Neural cell (in vitro differentiated cells): ENCODE results near the gene ADGRD1.

ENCODE experiments used
- EZH2 ChIP-seq: fragments of 200-600, 300-800 bp; shearing (Covaris generic), sonication (generic); IDR thresholded peaks from 2 replicates; pipeline ENCODE4 v1.6.1; 2014; ENCODE audit warnings: antibody characterized with exemption, low read length, borderline replicate concordance, mild to moderate bottlenecking; ENCODE audit not compliant: insufficient read depth, poor library complexity, severe bottlenecking
- RAD21 ChIP-seq: fragments of 450-650 bp; conservative IDR thresholded peaks from 2 replicates; pipeline ENCODE4 v1.6.1; 2014; ENCODE audit warnings: antibody characterized with exemption, mild to moderate bottlenecking, moderate library complexity
- SMC3 ChIP-seq: fragments of 450-650 bp; conservative IDR thresholded peaks from 2 replicates; pipeline ENCODE4 v1.6.1; 2014; ENCODE audit warnings: antibody characterized with exemption, mild to moderate bottlenecking, moderate library complexity; ENCODE audit not compliant: poor library complexity
- TF ChIP-seq, protein P1 (sequence below): fragments of 450-650 bp; IDR thresholded peaks from 2 replicates; pipeline ENCODE4 v1.5.1; 2014; ENCODE audit warnings: antibody characterized with exemption, mild to moderate bottlenecking, moderate library complexity; ENCODE audit not compliant: poor library complexity, severe bottlenecking
- TF ChIP-seq, protein P2 (sequence below): IDR thresholded peaks from 2 replicates; pipeline ENCODE4 v1.6.1; 2012; ENCODE audit warnings: borderline replicate concordance

DNA sequence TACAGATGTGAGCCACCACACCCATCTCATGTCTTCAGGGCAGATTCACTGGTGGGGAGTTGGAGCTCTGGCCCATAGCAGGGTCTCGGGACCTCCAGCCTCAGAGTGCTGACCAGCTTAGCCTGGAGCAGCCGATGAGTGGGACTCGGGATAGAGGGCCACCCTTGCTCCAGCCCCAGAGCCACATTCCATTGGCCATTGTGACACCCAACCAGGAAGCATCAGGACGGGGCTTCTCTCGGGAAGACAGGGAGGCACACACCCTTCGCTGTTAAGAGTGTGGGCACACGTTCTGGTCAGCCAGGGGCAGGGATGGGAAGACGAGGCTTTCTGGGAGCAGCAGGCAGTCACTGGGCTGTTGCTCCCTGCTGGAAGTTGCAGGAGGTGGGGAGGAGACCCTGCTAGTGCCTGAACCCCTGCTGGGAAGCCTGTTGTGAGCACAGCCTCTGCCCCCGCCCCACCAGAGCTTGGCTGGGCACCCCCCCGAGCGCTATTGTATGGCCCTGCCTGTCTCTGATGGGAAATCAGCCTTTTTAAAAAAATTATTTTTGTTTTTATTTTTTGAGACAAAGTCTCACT, 1.6 kb downstream of the ADGRD1 start:
- TF ChIP-seq, protein P1, sequence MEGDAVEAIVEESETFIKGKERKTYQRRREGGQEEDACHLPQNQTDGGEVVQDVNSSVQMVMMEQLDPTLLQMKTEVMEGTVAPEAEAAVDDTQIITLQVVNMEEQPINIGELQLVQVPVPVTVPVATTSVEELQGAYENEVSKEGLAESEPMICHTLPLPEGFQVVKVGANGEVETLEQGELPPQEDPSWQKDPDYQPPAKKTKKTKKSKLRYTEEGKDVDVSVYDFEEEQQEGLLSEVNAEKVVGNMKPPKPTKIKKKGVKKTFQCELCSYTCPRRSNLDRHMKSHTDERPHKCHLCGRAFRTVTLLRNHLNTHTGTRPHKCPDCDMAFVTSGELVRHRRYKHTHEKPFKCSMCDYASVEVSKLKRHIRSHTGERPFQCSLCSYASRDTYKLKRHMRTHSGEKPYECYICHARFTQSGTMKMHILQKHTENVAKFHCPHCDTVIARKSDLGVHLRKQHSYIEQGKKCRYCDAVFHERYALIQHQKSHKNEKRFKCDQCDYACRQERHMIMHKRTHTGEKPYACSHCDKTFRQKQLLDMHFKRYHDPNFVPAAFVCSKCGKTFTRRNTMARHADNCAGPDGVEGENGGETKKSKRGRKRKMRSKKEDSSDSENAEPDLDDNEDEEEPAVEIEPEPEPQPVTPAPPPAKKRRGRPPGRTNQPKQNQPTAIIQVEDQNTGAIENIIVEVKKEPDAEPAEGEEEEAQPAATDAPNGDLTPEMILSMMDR = no peak
- TF ChIP-seq SMC3 (no peak), EZH2 (no peak), RAD21 (no peak)
- TF ChIP-seq, protein P2, sequence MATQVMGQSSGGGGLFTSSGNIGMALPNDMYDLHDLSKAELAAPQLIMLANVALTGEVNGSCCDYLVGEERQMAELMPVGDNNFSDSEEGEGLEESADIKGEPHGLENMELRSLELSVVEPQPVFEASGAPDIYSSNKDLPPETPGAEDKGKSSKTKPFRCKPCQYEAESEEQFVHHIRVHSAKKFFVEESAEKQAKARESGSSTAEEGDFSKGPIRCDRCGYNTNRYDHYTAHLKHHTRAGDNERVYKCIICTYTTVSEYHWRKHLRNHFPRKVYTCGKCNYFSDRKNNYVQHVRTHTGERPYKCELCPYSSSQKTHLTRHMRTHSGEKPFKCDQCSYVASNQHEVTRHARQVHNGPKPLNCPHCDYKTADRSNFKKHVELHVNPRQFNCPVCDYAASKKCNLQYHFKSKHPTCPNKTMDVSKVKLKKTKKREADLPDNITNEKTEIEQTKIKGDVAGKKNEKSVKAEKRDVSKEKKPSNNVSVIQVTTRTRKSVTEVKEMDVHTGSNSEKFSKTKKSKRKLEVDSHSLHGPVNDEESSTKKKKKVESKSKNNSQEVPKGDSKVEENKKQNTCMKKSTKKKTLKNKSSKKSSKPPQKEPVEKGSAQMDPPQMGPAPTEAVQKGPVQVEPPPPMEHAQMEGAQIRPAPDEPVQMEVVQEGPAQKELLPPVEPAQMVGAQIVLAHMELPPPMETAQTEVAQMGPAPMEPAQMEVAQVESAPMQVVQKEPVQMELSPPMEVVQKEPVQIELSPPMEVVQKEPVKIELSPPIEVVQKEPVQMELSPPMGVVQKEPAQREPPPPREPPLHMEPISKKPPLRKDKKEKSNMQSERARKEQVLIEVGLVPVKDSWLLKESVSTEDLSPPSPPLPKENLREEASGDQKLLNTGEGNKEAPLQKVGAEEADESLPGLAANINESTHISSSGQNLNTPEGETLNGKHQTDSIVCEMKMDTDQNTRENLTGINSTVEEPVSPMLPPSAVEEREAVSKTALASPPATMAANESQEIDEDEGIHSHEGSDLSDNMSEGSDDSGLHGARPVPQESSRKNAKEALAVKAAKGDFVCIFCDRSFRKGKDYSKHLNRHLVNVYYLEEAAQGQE = no peak
